ENCODE measurements around the gene CENPN. TPM values are rescaled to one million over a fixed set of nuclear protein-coding genes. Genes with fewer than 3 reads are reported as not detected.

CENPN gene
- total and polyA plus RNA-seq, 10 of the 15 experiments (the other 5 are each of a cell fraction or from before 2014, with no cell fraction given): 39.8 to 143 (median 66.8) TPM

DNA sequence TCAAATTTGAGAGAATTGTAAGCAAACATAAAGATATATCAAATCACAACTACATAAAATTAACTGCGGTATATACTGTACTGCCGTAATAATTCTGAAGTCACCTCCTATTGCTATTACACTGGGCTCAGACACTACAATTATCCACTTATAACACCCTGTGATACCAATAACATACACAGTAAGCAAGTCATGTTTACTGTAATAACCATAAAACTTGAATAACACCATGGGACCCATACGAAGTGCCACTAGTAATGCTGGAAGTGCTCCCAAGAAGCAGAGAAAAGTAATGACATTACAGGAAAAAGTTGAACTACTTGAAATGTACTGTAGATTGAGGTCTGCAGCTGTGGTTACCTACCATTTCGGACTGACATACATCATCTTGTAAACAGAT, 24.4 kb upstream of the CENPN start:
- H3K4me3 ChIP-seq: no peak overlapping the region
- no peak for TF ChIP-seq RFX5 (IDR thresholded peaks at IDR 0.05; ENCODE audit: low read depth, low read length)
- TF ChIP-seq, protein P1, sequence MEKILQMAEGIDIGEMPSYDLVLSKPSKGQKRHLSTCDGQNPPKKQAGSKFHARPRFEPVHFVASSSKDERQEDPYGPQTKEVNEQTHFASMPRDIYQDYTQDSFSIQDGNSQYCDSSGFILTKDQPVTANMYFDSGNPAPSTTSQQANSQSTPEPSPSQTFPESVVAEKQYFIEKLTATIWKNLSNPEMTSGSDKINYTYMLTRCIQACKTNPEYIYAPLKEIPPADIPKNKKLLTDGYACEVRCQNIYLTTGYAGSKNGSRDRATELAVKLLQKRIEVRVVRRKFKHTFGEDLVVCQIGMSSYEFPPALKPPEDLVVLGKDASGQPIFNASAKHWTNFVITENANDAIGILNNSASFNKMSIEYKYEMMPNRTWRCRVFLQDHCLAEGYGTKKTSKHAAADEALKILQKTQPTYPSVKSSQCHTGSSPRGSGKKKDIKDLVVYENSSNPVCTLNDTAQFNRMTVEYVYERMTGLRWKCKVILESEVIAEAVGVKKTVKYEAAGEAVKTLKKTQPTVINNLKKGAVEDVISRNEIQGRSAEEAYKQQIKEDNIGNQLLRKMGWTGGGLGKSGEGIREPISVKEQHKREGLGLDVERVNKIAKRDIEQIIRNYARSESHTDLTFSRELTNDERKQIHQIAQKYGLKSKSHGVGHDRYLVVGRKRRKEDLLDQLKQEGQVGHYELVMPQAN (conservative IDR thresholded peaks at IDR 0.05): no peak
- no peak for TF ChIP-seq IKZF2 (IDR thresholded peaks at IDR 0.05)
- TF ChIP-seq, protein P2, sequence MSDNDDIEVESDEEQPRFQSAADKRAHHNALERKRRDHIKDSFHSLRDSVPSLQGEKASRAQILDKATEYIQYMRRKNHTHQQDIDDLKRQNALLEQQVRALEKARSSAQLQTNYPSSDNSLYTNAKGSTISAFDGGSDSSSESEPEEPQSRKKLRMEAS (IDR thresholded peaks at IDR 0.05; ENCODE audit: low read depth, low read length): no peak
- TF ChIP-seq STAT3 (IDR thresholded peaks at IDR 0.05; ENCODE audit: low read depth, low read length): no peak
- TF ChIP-seq CHD4 (IDR thresholded peaks at IDR 0.05): no peak
- TF ChIP-seq TCF12 (IDR thresholded peaks at IDR 0.05; ENCODE audit: low read depth, low read length): no peak
- ChIA-PET RAD21 (ENCODE audit: unreplicated experiment) (no interaction called here), CTCF (interaction anchor here (1.5 kb wide), 1 partner anchor 15 kb away, joined by 4 read pairs; no protein-coding TSS in a partner anchor), SMC1A (ENCODE audit: uncharacterized antibody, unreplicated experiment) (no interaction called here), POLR2A (no interaction called here)
- no peaks in the 10 kb centered on the region for H4K20me1 ChIP-seq (ENCODE audit: control insufficient read depth, insufficient read depth)
- H3K4me2 ChIP-seq (ENCODE audit: control insufficient read depth, insufficient read depth): no peak overlapping the region
- no peak for DNase-seq (ENCODE audit: low read depth, low spot score)
- in situ Hi-C loops (cut with MboI) (no loop called here), intact Hi-C loops (cut with micrococcal nuclease; ENCODE audit: unreplicated experiment) (no loop called here)
- FAIRE-seq: no peak
- no peak overlapping the region for H3K27ac ChIP-seq (ENCODE audit: control insufficient read depth, insufficient read depth)
- H2AFZ ChIP-seq (ENCODE audit: control insufficient read depth, low read depth, low read length): no peak overlapping the region
- peaks cover 2% of the 10 kb centered on the region; the same call in 1 of the 2 replicates for H3K79me2 ChIP-seq (ENCODE audit: control insufficient read depth, insufficient read depth, low read length)
- H3K27me3 ChIP-seq (replicated peaks in 1 of 2; ENCODE audit: control insufficient read depth in 2 of 2, insufficient read depth in 2 of 2, low read length in 1 of 2): no peaks in the 10 kb centered on the region
- no peaks in the 10 kb centered on the region for H3K4me1 ChIP-seq (ENCODE audit: control insufficient read depth, insufficient read depth, low read length)
- no peaks in the 10 kb centered on the region for H3K9me3 ChIP-seq (replicated peaks; ENCODE audit: control insufficient read depth, insufficient read depth, low read length)
- ATAC-seq: no peak
- 74% methylated on average over 4 of the region's 4 CpGs for WGBS (ENCODE audit: insufficient coverage, insufficient replicate concordance, low lambda C conversion rate, missing lambda C conversion rate)
- peaks cover 0 to 3% of the 10 kb centered on the region in 2 experiments; a peak in 3 of 4 replicates for H3K36me3 ChIP-seq (ENCODE audit: control insufficient read depth in 2 of 2, insufficient read depth in 2 of 2, low read length in 1 of 2)
- no TSS peak for BruUV-seq (replicated peaks)
- H3K9ac ChIP-seq (ENCODE audit: control insufficient read depth, insufficient read depth, low read length): no peak overlapping the region

Measured in GM12878 (cell line).